ENCODE data around the gene C1orf232.

C1orf232 gene

GRCh38 chr1:26168410-26169197, at the start of gene C1orf232:
TSS of gene C1orf232 (minus strand) at chr1:26168963. CDS start at chr1:26168499, 464 bp downstream.
- DNase-seq (ENCODE audit: low read depth): no peak

GRCh38 chr1:26215246-26215645, 46.5 kb upstream of the C1orf232 start:
- DNase-seq (ENCODE audit: low read depth): no peak

- no peak for DNase-seq (ENCODE audit: low read depth)
These were observed 44.7 kb upstream of the C1orf232 start for GRCh38 chr1:26213335-26213905.

GRCh38 chr1:26212726-26213125, 44.0 kb upstream of the C1orf232 start:
- DNase-seq (ENCODE audit: low read depth): no peak

DNA sequence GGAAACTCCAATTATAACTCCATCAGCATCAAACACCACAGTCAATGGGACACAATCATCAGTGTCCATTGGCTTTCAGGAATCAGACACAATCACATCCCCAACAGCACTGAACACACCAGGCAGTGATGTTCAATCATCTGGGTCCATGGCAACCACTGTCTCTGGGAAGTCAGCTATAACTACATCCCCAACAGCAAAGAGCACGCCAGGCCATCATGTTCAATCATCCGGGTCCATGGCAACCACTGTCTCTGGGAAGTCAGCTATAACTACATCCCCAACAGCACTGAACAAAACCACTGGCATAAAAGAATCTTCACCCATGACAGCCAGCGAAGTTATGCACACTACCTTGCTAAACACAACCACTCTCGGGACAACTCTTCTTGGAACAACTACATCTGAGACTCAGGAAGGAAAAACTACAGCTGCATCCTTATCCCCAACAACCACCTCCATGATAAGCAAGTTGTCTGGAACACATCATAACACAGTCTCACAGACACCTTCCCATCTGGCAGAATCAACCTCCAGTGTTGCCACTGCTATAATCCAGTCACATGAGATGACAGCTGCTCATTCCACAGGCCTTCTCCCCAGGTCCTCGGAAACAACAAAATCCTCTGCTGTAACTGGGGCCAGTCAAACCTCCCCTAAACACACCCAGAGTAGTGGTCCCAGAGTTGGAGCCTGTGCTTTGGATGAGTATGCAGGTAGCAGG, 41.5 kb upstream of the C1orf232 start:
- no peak for DNase-seq (ENCODE audit: low read depth)

DNA sequence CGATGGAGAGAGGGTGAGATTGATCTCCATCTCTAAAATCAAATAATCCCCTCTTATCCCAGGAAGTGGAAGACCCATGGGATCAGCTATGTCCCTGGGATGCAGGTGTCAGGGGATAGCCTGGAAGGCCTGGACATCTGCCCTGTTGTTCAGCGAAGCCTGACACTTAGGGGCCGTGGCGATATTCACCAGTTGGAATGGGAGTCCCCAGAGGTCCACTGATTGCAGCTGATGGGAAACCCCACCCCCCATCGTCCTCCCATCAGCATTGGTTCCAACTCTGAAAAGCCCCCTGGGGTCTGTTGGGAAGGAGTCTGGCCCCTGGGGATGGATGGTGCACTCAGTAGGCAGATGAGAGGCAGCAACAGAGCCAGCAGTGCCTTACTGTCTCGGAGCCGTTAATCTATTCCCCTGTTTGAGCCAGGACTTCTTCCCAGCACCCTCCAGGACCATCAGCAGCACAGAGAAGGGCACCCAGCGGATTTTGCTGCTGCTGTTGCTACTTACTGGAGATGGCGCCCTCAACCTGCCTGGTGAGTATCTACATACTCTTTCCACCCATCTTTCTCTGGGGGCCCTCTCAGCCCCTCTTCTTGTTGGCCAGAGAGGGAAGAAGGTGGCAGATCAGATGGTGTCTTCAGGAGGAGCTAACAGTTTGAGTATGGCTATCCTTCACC, 35.0 kb upstream of the C1orf232 start:
- no peak for DNase-seq (ENCODE audit: low read depth)

DNA sequence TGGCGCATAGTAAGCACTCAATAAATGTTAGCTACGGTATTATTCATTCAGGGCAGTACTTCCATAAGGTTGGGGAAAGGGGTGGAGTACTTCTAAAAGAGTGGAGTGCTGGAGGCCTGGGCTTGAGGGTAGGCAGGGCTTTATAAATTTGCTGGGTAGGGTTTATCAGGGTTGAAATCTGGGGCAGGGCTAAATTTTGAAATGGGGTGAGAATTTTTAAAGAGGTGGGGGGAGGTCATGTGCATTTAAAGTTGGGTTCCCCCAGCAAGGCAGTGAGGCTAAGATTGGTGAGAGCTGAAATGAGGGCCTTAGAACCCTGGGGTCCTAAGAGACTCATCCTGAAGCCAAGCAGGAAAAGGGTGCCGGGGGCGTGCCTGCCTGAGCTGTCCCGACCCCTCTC, 31.6 kb upstream of the C1orf232 start:
- DNase-seq (ENCODE audit: low read depth): no peak

GRCh38 chr1:26197813-26198212, 29.1 kb upstream of the C1orf232 start:
- no peak for DNase-seq (ENCODE audit: low read depth)

DNA sequence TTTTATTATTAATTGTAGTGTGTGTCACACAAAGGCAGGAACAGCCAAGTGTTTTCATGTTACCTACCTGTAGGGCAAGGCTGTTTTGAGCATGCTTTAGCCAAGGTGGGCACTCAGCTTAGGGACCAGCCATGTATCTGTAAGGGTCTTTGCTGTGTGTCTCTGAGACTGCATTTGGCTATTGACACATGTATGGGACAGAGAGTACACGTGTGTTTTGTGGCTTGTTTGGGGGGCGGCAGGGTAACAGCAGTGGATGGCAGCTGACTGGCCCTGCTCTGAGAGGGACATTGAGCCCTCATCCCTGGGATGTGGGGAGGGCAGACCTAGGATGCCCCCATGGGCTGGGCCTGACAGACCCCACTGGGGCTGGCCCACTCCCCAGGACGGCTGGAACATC, 28.5 kb upstream of the C1orf232 start:
- no peak for DNase-seq (ENCODE audit: low read depth)

- DNase-seq (ENCODE audit: low read depth): no peak
These were observed 27.0 kb upstream of the C1orf232 start for GRCh38 chr1:26195805-26196204.

DNA sequence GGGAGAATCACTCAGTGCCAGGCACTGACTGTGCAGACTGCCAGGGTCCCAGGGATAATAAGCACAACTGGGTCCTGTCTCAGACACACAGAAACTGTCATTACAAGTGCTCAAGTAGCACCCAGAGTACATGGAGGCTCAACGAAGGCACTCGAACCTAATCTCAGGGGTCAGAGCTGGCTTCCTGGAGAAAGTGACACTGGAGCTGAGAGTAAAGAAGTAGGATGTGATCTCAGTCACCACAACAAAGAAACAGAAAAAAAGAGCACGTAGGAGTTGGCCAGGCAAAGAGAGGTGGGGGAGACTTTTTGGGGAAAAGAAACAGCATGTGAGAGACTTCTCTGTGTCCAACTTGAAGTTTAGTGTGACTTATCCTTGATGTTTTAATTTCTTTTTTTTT, 23.0 kb upstream of the C1orf232 start:
- no peak for DNase-seq (ENCODE audit: low read depth)

DNA sequence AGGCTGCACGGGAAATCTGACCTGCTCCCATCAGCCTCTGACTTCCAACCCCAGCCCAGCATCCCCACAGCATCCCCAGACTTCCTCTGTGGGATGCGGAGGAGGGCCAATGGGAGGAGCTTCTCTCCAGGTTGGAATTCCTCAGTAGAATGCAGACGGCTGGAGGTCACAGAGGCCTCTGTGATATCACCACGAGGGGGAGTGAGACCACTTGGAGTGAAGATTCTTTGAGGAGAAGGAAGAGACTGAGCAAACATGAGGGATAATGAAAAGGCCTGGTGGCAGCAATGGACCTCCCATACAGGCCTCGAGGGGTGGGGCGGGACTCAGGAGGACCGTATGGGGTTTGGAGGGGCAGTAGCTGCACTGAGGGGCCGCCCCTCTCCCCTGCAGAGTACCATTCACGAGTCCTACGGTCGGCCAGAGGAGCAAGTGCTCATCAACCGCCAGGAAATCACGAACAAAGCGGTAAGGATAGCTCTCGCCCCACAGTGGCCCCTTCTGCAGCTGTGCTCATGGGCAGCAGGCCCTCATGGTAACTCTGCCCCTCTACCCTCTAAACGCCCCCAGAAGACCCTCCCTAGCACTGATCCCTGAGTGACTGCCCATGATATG, 21.7 kb upstream of the C1orf232 start, which contains the start of gene CATSPER4:
TSS of gene CATSPER4 (plus strand) at position 230 of the 615 bp plus-strand sequence. CDS start at position 256, 26 bp downstream.
- no peak for DNase-seq (ENCODE audit: low read depth)

- DNase-seq (ENCODE audit: low read depth): no peak
These were observed 21.1 kb upstream of the C1orf232 start for GRCh38 chr1:26189751-26190275.

- no peak for DNase-seq (ENCODE audit: low read depth)
These were observed 20.6 kb upstream of the C1orf232 start for GRCh38 chr1:26189331-26189730.

DNA sequence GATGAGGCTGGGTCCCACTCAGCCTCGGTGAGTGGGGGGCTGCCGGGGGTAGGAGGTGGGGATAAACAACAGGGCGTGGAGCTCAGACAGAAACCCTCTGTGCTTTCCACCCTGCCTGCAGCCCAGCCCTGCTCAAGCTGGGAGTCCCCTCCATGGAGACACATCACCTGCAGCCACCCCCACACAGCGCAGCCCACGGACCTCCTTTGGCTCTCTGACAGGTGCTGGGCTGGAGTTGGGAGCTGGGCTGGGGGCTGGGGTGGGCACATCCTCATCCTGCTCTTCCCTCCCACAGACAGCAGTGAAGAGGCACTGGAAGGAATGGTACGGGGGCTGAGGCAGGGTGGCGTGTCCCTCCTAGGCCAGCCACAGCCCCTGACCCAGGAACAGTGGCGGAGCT, 19.7 kb upstream of the C1orf232 start:
- no peak for DNase-seq (ENCODE audit: low read depth)

- no peak for DNase-seq (ENCODE audit: low read depth)
These were observed 19.1 kb upstream of the C1orf232 start for GRCh38 chr1:26187882-26188281.

GRCh38 chr1:26184883-26185282, 16.1 kb upstream of the C1orf232 start:
- no peak for DNase-seq (ENCODE audit: low read depth)

GRCh38 chr1:26184086-26184485, 15.3 kb upstream of the C1orf232 start:
- DNase-seq (ENCODE audit: low read depth): no peak

GRCh38 chr1:26182383-26182696, 13.6 kb upstream of the C1orf232 start:
- no peak for DNase-seq (ENCODE audit: low read depth)

DNA sequence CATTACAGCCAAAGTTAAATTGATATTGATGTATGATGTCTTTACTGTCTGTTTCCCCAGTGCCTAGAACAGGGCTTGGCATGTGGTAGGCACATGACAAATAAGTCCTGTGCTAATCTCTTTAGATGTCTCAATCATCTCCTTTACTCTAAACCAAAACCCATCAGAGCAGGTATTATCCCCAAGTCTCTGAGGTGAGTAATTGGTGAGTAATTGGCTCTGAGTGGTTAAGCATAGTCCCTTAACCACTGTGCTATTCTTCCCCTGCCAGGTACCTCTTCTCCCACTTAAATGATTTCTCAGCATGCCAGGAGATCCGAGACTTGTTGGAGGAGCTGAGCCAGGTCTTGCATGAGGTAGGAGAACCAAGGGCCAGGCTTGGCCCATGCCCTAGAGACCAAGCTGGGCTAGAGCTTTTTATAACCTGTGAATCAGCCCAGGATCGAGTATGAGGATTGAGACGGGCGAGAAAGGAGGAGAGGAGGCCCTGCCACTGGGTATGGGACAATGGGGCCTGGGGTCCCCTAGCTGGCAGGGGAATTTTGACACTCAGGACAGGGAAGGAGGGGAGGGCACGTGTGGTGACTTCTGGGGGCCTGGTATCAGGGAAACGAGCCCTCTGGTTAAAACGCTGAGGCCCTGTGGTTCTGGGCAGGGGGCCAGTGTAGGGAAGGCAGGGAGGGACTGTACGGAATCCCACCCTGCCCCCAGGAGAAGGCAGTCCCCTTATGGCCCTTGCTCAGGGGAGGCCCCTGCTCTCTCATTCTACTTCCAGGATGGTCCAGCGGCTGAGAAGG, 13.0 kb upstream of the C1orf232 start:
- no peak for DNase-seq (ENCODE audit: low read depth)

GRCh38 chr1:26180010-26180506, 11.3 kb upstream of the C1orf232 start:
- DNase-seq (ENCODE audit: low read depth): no peak

Data from HS-27A (cell line).